NCI-H2227 (cell line): ENCODE results near the gene RPL27A.

Source experiments
- DNase-seq: peaks from one replicate; lab custom pipeline; 2025; ENCODE audit not compliant: unreplicated experiment; lab: John Stamatoyannopoulos, UW

The RPL27A gene

DNA sequence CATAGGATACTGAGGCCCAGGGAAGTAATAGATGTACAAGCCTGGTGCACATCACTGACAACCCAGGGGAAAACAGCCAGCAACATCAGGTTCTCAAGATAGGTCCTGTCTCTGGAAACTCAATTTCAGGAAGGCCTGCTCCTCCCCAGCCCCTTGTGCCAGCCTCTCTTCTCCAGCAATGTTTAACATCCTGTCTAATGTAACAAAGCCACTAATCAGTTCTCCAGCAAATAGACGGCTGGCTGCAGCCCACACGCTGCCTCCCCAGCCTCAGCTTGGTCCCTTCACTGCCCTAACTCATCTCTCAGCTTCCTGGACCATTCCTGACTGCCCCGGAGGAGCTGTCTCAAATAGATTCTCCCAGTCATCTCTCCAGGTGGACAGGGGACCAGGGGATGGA, 37.8 kb downstream of the RPL27A start:
- no peak for DNase-seq

DNA sequence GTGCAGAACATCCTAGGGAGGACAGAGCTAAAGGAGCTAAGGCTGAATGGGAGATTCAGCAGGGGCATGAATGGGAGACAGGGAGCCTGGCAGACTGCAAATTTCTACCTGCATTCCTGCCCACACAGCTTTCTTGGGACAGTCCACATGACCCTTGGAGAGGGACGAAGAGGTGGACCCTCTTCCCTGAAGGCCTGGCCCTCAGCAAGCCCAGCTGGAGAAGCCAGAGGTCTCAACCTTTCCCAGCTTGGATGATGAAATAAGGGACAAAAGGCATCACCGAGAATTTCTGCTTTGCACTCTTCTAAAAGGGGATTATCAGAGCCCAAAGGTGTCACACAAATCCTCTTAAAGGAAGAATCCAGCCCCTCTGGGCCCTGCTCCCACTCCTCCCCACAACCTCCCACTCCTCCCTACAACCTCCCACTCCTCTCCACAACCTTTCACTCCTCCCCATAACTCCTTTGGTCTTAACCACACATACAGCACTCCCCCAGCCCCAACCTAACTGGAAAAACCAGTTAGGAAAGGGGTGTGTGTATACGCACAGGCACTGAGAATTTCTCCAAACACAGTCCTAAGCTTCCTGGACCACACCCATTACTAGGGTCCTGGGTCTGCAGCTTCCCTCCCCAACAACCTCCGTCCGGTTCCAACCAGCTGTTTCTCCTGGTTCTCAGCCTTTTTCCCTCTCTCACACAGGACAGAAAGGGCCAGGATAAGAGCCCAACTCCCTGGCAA, 38.4 kb downstream of the RPL27A start:
- no peak for DNase-seq

DNA sequence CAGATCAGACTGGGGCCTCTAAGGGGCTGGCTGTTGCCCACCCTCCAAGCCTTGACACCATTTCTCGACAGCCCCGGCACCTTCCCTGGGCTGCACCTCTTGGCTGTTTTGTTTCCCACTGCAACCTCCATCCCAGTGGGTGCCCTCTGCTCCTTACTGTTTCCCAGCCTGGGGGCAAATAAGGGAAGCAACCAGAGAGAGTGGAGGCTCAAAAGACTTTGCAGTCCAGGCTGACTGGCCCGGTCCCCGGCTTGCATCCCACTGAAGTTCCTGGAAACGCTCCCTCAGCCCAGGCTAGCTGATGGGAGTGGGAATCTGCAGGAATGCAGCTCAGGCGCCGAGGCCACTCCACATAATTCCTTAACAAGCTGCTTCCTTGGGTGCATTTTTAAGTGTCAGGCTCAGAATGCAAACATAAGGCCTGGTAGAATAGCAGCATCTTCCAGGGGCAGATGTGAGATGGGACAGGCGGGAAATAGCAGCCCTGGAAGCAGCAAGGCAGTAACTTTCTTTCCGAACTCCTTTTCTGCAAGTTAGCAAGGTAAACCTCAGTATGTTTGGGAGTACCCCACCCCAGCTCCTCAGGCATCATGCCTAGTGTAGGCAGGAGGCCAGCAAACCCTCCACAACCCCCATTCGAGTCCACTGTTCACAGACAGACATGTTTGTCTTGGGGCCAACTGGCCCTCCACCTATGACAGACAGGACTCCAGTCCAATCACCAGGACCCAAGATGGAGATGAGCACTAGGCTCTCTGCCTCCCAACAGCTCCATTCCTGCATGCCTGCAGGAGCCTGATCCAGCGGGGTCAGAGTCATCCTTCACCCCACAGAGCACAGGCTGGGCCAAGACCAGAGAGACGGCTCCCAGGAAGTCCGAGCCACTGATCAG, 39.3 kb downstream of the RPL27A start:
- no peak for DNase-seq

DNA sequence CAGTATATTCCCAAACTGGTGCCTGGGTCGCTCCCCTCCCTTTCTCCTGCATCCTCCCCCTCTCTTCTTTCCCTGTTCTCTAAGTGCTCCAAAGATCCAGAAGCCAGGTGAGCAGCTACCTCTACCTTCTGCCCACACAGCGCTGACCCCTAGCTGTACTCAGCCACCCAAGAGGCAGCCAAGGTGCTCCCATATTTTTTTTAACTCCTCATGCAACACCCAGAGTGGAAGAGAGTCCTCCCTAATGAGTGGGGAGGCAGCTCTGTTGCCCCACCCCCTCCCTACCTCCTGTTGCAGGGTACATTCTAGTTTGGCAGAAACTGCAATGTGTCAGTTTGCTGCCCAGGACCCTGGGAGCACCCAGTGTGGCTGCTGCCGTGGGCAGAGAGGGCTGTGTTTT, 40.2 kb downstream of the RPL27A start:
- DNase-seq, result no peak

DNA sequence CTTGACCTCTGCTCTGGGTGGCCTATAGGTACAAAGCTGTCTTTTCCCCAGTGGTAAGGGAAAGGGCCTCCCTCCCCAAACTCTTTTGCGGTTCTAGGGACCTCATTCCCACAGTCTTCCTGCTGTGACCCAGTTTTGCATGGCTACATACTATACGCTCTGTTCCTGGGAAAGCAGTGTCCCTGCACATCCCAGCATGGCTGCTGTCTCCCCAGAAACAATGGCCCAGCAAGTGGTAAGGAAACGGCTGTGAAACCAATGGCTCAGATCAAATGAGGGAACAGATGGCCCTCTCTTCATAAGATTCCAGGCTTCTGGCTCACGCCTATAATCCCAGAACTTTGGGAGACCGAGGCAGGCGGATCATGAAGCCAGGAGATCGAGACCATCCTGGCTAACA, 41.1 kb downstream of the RPL27A start:
- no peak for DNase-seq

DNA sequence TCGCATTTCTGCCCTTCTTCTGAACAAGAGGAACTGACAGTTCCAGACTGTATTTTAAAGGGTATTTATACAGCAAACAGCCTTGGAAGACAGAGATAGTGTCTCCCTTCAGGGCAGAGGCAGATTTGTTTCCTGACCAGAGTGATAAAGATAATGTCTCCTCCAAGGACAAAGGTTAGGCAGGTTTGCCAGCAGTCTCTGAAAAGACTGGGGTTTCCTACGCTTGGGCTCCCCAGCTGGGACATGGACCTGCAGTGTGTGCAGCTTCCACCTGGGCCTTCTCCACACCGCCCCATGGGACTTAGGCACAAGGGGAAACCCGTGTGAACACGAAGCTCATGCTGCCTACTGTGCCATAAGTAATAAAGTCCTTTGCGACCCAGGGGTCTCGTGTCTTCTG, 42.1 kb downstream of the RPL27A start:
- DNase-seq, result no peak

DNA sequence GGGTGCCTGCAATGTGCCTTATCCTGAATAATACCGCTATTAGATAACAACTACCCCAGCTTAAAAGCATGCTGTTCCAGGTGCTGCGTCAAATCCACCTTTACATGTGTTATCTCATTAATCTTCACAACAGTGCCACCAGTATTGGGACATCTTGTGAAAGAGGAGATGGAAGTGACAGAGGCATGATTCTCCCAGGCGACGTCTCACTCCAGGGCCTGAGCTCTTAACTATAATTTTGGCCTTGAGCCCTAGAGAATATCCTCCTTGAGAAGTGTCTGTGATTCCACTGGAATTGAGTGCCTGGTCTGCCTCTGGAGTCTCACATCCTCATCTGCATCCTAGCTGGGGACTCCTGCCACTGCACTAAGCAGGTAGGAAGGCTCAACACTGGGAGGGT, 43.8 kb downstream of the RPL27A start:
- no peak for DNase-seq

DNA sequence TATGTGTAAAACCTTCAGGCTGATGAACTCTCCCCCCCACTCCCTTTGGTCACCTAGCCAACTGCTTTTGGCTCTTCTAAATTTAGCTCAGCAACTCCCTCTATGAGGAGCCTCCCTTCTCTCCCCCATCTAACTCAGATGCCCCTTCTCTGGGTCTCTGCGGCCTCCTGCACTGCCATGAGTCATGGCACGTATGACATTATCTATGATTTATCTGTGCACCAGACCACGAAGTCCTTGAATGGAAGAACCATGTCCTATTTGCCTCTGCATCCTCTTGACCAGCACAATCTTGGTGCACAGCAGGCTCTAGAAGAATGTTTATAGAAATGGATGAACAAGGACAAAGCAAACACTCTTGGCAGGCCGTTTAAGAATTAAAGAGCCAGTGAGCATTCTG, 46.0 kb downstream of the RPL27A start:
- no peak for DNase-seq

DNA sequence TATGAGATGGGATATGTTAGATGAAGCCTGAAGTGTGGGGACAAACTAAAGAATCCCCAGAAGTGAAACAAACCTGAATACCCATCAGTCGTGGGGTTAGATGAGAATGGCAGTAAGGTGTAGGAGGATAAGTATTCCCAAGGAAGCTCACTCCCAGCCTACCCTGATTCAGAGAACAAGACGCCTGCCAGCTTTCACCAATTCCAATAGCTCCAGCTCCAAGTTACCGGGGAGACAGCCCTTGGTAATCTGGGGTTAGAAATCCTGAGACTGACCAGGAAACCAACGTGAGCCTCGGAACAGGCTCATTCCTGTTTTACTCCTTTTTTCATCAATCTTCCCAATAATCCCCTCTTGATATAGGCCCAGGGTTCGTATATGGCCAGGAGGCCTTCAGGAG, 46.5 kb downstream of the RPL27A start:
- DNase-seq, result no peak

DNA sequence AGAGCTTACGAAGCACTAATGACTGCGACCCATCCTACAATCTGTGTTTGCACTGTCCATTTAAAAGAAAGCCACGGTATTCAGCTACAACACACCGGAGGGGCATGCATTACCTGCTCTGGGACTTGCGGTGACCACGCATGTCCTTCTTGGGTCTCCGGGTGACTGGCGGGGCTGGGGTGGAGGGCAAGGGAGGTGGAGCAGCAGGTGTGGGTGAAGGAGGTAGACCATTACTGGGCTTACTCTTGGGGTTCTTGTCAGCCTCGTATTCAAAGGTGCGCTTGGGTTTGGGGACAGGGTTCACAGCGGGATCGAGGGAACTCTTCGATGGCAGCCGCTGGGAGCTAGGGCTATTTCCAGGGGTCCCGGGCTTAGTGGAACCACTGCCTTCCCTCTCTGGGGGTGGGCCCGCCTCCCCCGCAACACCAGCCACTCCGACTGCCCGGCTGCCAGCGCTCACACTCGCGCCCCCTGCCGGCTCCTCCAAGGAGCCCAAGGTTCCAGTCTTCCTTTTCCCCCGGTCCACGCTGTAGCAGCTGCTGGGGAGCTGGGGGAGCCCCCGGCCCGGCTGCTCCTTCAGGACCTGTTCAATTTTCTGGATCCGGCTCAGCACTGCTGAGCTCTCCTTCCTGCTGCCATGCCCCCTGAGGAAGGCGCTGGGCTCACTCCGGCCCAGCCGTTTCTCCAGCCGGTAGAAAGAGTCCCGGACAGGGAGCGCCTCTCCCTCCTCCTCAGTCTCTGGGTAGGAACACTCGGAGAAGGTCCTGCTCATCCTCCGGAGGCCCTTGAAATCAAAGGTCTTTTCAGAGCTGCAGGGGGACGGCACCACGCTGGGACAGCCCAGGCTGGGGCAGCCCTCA, 47.5 kb downstream of the RPL27A start:
- no peak for DNase-seq

DNA sequence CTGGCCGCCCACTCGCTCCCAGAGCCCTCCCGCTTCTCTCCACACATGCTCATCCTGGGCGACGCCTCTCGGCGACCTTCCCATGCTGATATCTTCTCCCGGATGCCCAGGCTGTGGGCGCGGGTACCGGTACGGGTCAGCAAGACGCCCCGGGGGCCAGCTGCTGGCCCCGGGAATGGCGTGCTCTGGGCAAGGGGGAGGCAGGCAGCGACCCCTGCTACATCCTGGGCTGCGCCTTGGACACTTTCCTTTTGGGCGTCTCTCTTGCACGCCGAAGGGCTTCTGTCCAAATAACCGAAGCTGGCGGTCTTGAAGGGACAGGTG, 48.1 kb downstream of the RPL27A start:
- DNase-seq, result no peak

DNA sequence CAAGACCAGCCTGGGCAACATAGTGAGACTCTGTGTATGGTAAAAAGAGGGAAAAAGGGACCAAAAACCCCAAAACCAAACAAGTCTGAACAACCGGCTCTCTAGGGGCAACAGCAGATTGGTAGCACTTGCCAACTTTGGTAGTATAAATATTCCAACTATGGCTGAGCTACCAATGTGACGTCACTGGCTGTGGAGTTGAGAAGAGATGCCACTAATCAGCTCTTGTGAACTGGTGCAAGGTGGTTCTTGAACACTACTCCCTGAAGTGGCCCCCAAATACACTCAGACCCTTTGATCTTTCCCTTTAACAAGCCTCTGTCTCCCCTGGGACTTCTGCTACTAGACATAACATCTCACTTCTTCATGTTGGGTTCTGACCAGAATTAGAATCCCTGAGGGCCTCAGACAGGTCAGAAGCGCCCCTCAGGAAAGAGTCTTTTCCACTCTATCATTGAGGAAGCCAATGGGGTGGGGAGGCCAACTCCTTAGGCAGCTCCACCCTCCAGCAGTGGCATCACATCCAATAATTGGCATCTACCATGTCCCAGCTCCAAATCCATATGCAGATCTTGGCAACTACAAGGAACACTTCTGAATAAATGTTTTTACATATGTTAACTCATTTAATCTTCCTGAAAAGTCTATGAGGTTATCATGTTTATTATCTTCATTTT, 49.2 kb downstream of the RPL27A start:
- no peak for DNase-seq

DNA sequence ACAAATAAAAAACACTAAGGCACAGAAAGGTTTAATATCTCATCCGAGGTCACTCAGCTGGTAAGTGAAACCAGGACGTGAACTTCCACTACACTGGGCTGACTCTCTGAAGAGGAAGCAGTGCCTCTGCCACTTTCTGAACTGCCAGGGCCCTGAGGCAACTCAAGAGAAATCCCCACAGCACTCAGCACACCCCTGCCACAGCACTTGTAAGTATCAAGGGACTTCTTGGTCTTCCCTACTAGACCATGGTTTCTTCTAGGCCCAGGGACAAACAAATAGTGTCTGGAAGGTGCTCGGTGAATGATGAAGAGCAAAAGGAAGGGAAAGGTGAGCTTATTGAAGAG, 49.7 kb downstream of the RPL27A start:
- no peak for DNase-seq

DNA sequence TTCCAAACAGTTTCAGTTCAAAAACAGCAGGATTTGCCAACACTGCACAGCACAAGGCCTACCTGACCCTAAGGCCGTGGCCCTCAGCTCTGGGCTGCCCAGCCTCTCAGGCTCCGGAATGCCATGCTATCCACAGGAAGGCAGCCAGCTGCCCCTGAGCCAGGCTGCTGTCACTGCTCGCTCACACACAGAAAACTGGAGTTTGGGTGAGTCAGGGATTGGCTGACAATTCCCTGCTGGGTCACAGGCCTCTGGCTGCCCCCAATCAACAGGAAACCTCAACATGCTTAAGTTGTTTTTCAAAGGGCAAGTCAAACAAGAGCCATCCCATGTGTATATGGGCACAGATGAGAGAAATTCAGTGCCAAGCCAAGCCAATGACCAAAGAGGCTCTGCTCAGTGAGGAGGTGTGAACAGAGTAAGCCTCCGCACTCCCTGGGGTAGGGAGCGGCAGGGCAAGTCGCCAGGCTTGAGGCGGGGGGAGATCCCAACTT, 50.2 kb downstream of the RPL27A start:
- DNase-seq, result no peak

DNA sequence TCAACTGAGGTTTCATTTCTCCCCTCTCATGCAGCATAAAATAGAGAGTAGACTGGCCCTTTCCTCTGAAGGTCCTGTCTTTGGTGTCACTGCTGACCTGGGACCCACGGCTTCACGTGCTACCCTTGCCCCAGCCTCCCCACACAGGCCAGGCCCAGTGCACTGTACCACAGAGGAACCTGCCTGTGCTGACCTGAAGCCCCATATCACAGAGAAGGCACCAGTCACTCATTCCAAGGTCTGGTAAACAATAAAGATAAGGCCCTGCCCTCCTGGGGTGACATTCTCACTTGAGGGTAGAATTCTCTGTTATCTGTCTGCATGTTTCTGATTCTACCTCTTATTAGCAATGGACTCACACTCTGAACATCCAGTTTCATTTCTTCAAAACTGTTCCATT, 51.3 kb downstream of the RPL27A start:
- DNase-seq, result no peak

DNA sequence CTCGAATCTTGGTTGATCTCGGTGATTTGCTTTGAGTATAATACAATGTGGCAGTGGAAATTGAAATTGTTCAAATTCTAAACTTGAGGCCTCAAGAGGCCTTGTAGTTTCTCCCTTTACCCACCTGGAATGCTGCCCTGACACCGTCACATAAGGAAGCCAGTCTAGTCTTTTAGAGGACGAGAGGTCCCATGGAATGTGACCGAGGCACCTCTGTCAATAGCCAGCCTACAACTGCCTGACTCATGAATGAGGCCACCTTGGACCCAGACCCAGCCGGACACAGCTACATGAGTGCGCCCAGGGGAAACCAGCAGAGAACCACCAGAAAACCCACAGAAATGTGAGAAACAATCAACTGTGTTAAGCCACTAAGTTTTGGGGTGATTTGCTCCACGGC, 52.5 kb downstream of the RPL27A start:
- DNase-seq, result no peak

DNA sequence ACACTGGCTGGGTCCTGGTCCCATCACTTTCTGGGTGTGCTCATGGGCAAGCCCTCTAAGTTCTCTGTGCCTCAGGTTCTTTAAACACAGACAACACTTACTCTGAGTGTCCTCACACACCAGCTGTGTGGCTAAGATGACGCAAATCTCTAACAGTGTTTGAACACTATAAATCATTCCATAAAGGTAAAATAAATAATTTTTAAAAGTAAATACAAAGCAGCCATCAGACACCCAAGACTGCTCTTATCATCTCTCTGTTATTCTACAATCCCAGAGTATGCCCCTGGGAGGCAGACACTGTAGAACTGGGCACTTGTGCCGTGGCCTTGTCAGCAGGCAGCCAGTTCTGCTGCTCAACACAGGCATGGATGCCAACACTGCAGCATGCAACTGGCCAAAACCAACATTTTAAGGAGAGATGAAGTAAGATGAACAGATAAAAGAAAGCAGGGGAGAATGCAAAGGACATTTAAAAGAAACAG, 56.8 kb downstream of the RPL27A start:
- DNase-seq, result no peak
